Hepatocyte (in vitro differentiated cells): ENCODE results near the gene RABGAP1L.

Source experiments
- CTCF ChIP-seq: fragments of 200-600 bp; sonication (generic); IDR thresholded peaks from 2 replicates; pipeline ENCODE4 v1.5.1; 2016; ENCODE audit warnings: antibody characterized with exemption, mild to moderate bottlenecking; ENCODE audit not compliant: poor library complexity
- EZH2 ChIP-seq: fragments of 200-600 bp; sonication (generic); IDR thresholded peaks from 2 replicates; pipeline ENCODE4 v1.6.1; 2016; ENCODE audit warnings: antibody characterized with exemption, mild to moderate bottlenecking, borderline replicate concordance
- EZH2phosphoT487 ChIP-seq: fragments of 200-600 bp; sonication (generic); IDR thresholded peaks from one replicate; pipeline ENCODE4 v1.6.1; 2018; ENCODE audit warnings: antibody characterized with exemption, mild to moderate bottlenecking, low read depth, moderate library complexity; ENCODE audit not compliant: unreplicated experiment, severe bottlenecking

GRCh38 chr1:174721246-174721645 is 561.9 kb downstream of the RABGAP1L start:
- TF ChIP-seq CTCF (no peak), EZH2phosphoT487 (no peak), EZH2 (no peak)
